ENCODE data around the gene RECK.

The RECK gene

GRCh38 chr9:36136894-36137391, 100.2 kb downstream of the RECK start:
- H3K27me3 ChIP-seq: no peaks in the 10 kb centered on the region
- TF ChIP-seq, protein P1, sequence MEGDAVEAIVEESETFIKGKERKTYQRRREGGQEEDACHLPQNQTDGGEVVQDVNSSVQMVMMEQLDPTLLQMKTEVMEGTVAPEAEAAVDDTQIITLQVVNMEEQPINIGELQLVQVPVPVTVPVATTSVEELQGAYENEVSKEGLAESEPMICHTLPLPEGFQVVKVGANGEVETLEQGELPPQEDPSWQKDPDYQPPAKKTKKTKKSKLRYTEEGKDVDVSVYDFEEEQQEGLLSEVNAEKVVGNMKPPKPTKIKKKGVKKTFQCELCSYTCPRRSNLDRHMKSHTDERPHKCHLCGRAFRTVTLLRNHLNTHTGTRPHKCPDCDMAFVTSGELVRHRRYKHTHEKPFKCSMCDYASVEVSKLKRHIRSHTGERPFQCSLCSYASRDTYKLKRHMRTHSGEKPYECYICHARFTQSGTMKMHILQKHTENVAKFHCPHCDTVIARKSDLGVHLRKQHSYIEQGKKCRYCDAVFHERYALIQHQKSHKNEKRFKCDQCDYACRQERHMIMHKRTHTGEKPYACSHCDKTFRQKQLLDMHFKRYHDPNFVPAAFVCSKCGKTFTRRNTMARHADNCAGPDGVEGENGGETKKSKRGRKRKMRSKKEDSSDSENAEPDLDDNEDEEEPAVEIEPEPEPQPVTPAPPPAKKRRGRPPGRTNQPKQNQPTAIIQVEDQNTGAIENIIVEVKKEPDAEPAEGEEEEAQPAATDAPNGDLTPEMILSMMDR (IDR thresholded peaks at IDR 0.05): no peak
- H3K27ac ChIP-seq: peak overlapping the region; percentile 100
- peak overlapping the region; percentile 85 to 99 for H3K4me3 ChIP-seq (ENCODE audit: low read depth in 1 of 2, low read length in 1 of 2)
- no peaks in the 10 kb centered on the region for H3K9me3 ChIP-seq
- peaks cover 2% of the 10 kb centered on the region for H3K36me3 ChIP-seq
- peaks cover 57 to 59% of the 10 kb centered on the region in 2 experiments for H3K4me1 ChIP-seq (ENCODE audit: control insufficient read depth in 1 of 2, insufficient read depth in 1 of 2, low read depth in 1 of 2, low read length in 1 of 2)

DNA sequence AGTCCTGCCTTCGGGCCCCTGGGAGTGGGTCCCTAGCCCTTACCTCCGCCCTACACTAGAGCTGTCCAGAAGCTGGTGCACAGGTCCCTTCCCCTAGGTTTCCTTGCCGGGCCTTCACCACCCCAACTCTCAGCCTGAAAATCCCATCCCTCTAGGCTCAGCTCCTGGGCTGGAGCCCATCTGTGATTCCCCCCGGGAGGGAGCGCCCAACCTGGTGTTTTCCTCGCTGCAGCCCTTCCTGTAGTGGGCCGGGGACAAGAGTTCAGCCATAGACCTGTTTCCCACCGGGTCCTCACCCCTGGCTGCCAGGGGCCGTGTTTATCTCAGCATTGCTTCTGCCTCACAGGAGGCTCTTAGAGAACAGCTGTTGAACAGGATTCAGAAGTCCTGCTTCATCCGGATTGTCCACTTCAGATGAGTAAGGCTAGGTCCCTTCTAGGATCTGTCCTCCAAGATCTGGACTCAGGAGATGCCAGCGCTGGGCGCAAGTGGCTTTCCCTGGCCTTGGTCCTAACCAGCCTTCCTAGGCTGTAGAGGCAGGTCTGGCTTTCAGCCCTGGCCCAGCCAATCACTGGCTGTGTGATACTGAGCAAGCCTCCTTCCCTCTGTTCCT, 100.8 kb downstream of the RECK start:
- peak overlapping the region; percentile 100 for H3K27ac ChIP-seq
- H3K36me3 ChIP-seq: peaks cover 6% of the 10 kb centered on the region
- no peaks in the 10 kb centered on the region for H3K9me3 ChIP-seq
- peaks cover 63 to 64% of the 10 kb centered on the region in 2 experiments for H3K4me1 ChIP-seq (ENCODE audit: control insufficient read depth in 1 of 2, insufficient read depth in 1 of 2, low read depth in 1 of 2, low read length in 1 of 2)
- no peaks in the 10 kb centered on the region for H3K27me3 ChIP-seq
- TF ChIP-seq, protein P1 (IDR thresholded peaks at IDR 0.05): no peak
- peak overlapping the region; percentile 85 to 99 for H3K4me3 ChIP-seq (ENCODE audit: low read depth in 1 of 2, low read length in 1 of 2)

DNA sequence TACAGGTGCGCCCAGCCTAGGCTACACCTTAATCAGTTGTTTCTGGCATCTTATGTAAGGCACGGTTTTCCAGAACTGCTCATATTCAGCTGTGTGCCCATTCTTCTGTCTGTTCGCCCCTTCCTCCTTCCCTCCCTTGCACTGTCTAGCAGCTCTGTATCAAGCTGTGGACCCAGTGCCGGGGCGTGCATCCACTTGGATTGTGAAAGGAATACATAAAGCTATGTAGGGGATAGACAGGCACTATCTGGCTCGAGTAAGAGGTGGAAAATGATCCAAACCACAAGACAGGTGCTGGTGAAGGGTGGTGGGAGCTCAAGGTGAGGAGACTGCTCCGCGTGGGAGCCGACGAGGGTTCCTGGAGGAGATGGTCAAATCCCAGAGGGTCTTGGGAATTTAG, 101.8 kb downstream of the RECK start:
- Histone ChIP-seq H3K4me3 (ENCODE audit: low read depth in 1 of 2, low read length in 1 of 2) (peak overlapping the region; percentile 85 to 99), H3K9me3 (no peaks in the 10 kb centered on the region), H3K4me1 (ENCODE audit: control insufficient read depth in 1 of 2, insufficient read depth in 1 of 2, low read depth in 1 of 2, low read length in 1 of 2) (peaks cover 73 to 74% of the 10 kb centered on the region in 2 experiments), H3K27ac (peak overlapping the region; percentile 100), H3K36me3 (peaks cover 6% of the 10 kb centered on the region), H3K27me3 (no peaks in the 10 kb centered on the region)
- TF ChIP-seq, protein P1 (IDR thresholded peaks at IDR 0.05): no peak

DNA sequence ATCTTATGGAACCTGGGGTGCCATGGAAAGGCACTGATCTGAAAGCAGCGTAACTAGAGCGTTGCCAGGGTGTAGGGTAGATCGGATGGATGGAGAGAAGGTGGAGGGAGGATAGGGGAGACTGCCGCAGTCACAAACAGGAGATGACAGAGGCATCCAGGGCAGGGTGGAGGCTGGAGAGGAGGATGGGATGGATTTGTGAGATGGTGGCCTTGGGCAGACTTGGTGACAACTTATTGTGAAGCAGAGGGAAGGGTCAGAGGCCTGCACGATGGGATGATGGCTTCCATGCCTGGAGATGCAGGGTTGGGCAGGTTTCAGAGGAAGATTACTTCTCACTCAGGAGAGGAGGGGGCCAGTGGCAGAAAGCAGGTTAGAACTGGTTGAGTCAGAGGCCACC, 102.2 kb downstream of the RECK start:
- H3K27ac ChIP-seq: peak overlapping the region; percentile 100
- H3K9me3 ChIP-seq: no peaks in the 10 kb centered on the region
- H3K36me3 ChIP-seq: peaks cover 8% of the 10 kb centered on the region
- H3K4me3 ChIP-seq (ENCODE audit: low read depth in 1 of 2, low read length in 1 of 2): peak overlapping the region; percentile 85 to 99
- TF ChIP-seq, protein P1 (IDR thresholded peaks at IDR 0.05): no peak
- H3K4me1 ChIP-seq (ENCODE audit: control insufficient read depth in 1 of 2, insufficient read depth in 1 of 2, low read depth in 1 of 2, low read length in 1 of 2): peaks cover 77 to 79% of the 10 kb centered on the region in 2 experiments
- H3K27me3 ChIP-seq: no peaks in the 10 kb centered on the region

- Histone ChIP-seq H3K4me3 (ENCODE audit: low read depth in 1 of 2, low read length in 1 of 2) (peak overlapping the region; percentile 85 to 99), H3K9me3 (no peaks in the 10 kb centered on the region), H3K4me1 (ENCODE audit: control insufficient read depth in 1 of 2, insufficient read depth in 1 of 2, low read depth in 1 of 2, low read length in 1 of 2) (peaks cover 90 to 93% of the 10 kb centered on the region in 2 experiments), H3K27ac (peak overlapping the region; percentile 100), H3K36me3 (peaks cover 10% of the 10 kb centered on the region), H3K27me3 (no peaks in the 10 kb centered on the region)
- TF ChIP-seq, protein P1 (IDR thresholded peaks at IDR 0.05): no peak
These were observed 103.7 kb downstream of the RECK start for GRCh38 chr9:36140086-36141084.

Measured in neutrophil (primary cell).